Mesodermal cell (in vitro differentiated cells): Measurements from ENCODE around the gene BRF1.
A peak's percentile ranks its signal among the peaks of the same experiment; 100 is the strongest.
"Not testable (repeated sequence)": the region's sequence is repeated elsewhere in the genome, so short reads cannot be mapped to it uniquely, and the experiment has no call there.

Experiments
- H3K27ac ChIP-seq: 2 replicates; pipeline ENCODE4 v1.7.0; 2013; ENCODE audit warnings: mild to moderate bottlenecking, low read depth, low read length, moderate library complexity; ENCODE audit not compliant: severe bottlenecking
- H3K36me3 ChIP-seq: 2 replicates; pipeline ENCODE4 v1.7.1; 2013; ENCODE audit warnings: mild to moderate bottlenecking, low read length, moderate library complexity; ENCODE audit not compliant: control insufficient read depth, insufficient read depth
- H3K4me1 ChIP-seq: one replicate; pipeline ENCODE4 v1.7.1; 2013; ENCODE audit warnings: mild to moderate bottlenecking, low read length; ENCODE audit not compliant: insufficient read depth, control insufficient read depth, poor library complexity, severe bottlenecking
- H3K4me3 ChIP-seq: 2 replicates; pipeline ENCODE4 v1.7.0; 2013; ENCODE audit warnings: low read length, control low read depth, mild to moderate bottlenecking; ENCODE audit not compliant: insufficient read depth, poor library complexity, severe bottlenecking; ENCODE audit errors: extremely low read depth
- H3K9me3 ChIP-seq: 2 replicates; pipeline ENCODE4 v1.7.1; 2013; ENCODE audit warnings: mild to moderate bottlenecking, low read length, moderate library complexity; ENCODE audit not compliant: control insufficient read depth
- WGBS, 2 experiments: methylation state at CpG; one replicate each; pipeline ENCODE4 v1.1.5; 2013; ENCODE audit warnings: missing lambda C conversion rate in 2 of 2; ENCODE audit not compliant: insufficient coverage in 2 of 2; 5-methylcytosine and 5-hydroxymethylcytosine counted together

BRF1 gene

DNA sequence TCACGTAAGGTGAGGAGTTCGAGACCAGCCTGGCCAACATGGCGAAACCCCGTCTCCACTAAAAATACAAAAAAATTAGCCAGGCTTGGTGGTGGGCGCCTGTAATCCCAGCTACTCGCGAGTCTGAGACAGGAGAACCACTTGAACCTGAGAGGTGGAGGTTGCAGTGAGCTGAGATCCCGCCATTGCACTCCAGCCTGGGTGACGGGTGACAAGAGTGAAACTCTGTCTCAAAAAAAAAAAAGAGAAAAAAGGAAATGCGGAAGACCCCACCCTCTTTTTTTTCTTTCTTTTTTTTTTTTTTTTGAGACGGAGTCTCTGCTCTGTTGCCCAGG is 1.1 kb upstream of the BRF1 start:
- H3K27ac ChIP-seq, H3K9me3 ChIP-seq, H3K36me3 ChIP-seq, H3K4me1 ChIP-seq: not testable (repeated sequence)
- 72% methylated on average over 5 to 9 of the region's 11 CpGs for WGBS, 2 experiments
- peak overlapping the region; percentile 78 for H3K4me3 ChIP-seq

DNA sequence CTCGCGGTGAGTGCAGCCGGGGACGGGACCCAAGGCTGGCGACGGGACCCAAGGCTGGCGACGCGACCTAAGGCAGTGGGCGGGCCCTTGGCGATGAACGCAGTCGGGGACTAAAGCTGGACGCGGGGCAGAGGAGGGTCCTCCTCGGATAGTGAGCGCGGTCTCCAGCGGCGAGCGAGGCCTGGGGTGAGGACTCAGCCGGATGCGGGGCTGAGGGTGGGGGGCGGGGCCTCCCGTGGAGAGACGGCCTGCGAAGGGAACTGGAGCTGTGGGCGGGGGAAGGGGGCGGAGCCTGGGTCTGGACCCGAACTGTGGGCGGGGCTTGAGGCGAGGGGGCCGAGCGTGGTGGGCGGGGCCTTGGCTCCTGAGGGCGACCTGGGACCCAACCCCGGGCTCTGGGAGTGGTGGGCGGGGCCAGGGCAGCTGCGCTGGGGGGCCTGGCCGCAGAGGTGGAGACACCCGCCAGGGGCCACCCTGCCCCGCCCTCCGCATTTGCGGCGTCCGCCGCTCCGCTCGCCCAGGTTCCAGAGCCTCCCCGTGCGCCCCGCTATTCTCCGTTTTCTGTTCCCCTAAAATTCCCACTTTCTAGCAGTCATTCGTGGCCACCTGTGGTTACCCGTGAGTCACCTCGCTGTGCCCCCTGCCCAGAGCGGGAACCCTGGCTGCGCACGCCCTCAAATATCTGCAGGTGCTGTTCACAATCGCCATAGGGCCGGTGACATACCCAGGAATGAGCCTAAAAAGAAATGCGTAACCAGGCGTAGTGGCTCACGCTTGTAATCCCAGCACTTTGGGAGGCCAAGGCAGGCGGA is 508 bp upstream of the BRF1 start:
- H3K4me1 ChIP-seq = no peaks in the 10 kb centered on the region
- H3K4me3 ChIP-seq = peak overlapping the region; percentile 78
- H3K36me3 ChIP-seq = no peaks in the 10 kb centered on the region
- peak overlapping the region; percentile 92 for H3K27ac ChIP-seq
- 3% methylated on average over 51 to 57 of the region's 65 CpGs for WGBS, 2 experiments
- H3K9me3 ChIP-seq = no peaks in the 10 kb centered on the region

GRCh38 chr14:105299654-105300541 is 903 bp downstream of the BRF1 start:
- H3K4me3 ChIP-seq = peak overlapping the region; percentile 78
- H3K9me3 ChIP-seq = no peaks in the 10 kb centered on the region
- no peaks in the 10 kb centered on the region for H3K4me1 ChIP-seq
- peak overlapping the region; percentile 92 for H3K27ac ChIP-seq
- H3K36me3 ChIP-seq = no peaks in the 10 kb centered on the region
- WGBS, 2 experiments = 8 to 11% methylated on average over 48 to 50 of the region's 54 CpGs

GRCh38 chr14:105297311-105297710 is 3.5 kb downstream of the BRF1 start:
- H3K9me3 ChIP-seq, H3K36me3 ChIP-seq, H3K4me1 ChIP-seq, H3K27ac ChIP-seq, H3K4me3 ChIP-seq: not testable (repeated sequence)
- 96 to 98% methylated on average over 4 to 7 of the region's 11 CpGs for WGBS, 2 experiments

GRCh38 chr14:105294142-105294597 is 6.6 kb downstream of the BRF1 start:
- no peak overlapping the region for H3K4me3 ChIP-seq
- WGBS, 2 experiments = 94 to 95% methylated on average over 11 to 13 of the region's 15 CpGs
- H3K27ac ChIP-seq = peak overlapping the region; percentile 41

DNA sequence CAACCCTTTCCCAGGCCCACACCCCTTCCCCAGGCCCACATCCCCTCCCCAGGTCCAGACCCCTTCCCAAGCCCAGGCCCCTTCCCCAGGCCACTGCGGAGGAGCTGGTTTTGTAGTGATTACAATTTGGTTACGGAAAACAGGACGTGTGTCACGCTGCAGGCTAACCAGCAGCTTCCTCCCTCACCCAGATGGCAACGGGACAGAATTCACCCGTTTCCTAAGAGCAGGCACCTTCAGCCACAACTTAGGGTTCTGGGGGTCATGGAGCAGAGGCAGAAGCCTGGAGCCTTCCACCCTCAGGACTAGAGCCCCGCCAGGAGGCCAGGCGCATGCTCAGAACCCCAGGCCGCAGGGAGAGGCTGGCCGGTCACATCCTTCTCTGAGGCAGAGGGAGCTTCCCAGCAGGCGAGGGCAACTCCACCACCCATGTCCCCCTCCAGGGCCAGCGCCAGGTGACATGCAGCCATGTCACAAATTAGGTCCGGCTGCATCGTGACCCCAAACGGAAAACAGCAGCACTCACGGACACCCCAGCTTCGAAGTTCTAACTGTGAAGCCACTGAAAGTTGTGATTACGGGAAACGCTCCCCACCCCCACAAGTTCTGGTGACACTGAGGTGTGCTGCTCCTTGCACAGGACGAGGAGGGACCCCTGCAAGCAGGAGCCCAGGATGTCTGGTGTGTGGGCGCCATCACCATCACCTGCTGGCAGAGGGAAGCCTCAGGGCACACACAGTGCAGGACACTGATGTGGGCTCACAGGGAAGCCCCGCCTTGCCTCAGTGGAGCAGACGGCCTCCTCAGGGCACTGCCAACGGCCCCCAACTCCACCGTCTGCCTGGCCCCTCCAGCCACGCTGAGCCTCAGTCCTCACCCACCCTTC is 7.7 kb downstream of the BRF1 start:
- Histone ChIP-seq H3K36me3 (no peaks in the 10 kb centered on the region), H3K9me3 (no peaks in the 10 kb centered on the region), H3K4me3 (no peak overlapping the region), H3K4me1 (peaks cover 4% of the 10 kb centered on the region), H3K27ac (no peak overlapping the region)
- WGBS, 2 experiments = 94 to 96% methylated on average over 20 to 21 of the region's 26 CpGs

More at GRCh38 chr14:105294142-105294597, 6.6 kb downstream of the BRF1 start:
- Histone ChIP-seq H3K9me3 (no peaks in the 10 kb centered on the region), H3K36me3 (no peaks in the 10 kb centered on the region), H3K4me1 (peaks cover 4% of the 10 kb centered on the region)

DNA sequence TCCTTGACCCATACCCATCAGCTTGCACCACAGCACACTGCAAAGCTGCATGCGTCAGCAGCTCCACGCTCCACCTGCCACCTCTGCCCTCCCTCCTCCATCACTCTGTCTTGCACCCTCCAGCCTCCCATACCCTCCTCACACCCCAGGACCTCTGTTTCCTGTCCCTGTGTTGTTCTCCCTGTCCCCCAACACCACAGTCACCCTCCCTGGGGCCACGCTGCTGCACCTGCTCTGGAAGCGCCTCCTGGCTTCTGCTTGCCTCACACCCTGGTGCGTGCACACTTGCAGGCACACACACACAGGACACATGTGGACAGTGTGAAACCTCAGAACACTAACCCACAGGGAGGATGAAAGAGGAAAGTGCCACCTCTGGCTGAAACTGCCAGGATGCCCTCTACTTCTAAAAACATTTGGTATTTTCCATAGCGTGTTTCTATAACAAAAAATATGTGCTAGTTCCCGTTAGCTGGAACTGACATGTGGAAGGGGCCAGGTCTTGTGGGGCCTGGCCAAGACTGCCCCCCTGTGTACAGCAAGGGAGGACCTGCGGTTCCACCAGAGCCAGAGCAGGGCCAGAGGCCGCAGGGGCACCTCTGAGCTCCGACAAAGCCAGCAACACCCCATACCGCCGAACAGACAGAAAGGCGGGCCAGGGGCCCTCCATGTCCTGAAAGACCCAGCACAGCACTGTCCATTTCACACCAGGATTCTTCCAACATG is 10.0 kb downstream of the BRF1 start:
- WGBS, 2 experiments = 85 to 86% methylated on average over 11 to 12 of the region's 13 CpGs
- no peak overlapping the region for H3K4me3 ChIP-seq
- H3K4me1 ChIP-seq = peaks cover 4% of the 10 kb centered on the region
- H3K36me3 ChIP-seq = peaks cover 4% of the 10 kb centered on the region
- no peak overlapping the region for H3K27ac ChIP-seq
- H3K9me3 ChIP-seq = no peaks in the 10 kb centered on the region

- H3K27ac ChIP-seq, H3K9me3 ChIP-seq, H3K36me3 ChIP-seq, H3K4me1 ChIP-seq, H3K4me3 ChIP-seq: not testable (repeated sequence)
- WGBS, 2 experiments = 89 to 95% methylated on average over 3 to 6 of the region's 6 CpGs
Observed at GRCh38 chr14:105288936-105289335, 11.9 kb downstream of the BRF1 start.

GRCh38 chr14:105287249-105288102 is 13.3 kb downstream of the BRF1 start:
- Histone ChIP-seq H3K4me3 (no peak overlapping the region), H3K27ac (no peak overlapping the region), H3K4me1 (peaks cover 5% of the 10 kb centered on the region), H3K9me3 (no peaks in the 10 kb centered on the region), H3K36me3 (peaks cover 7% of the 10 kb centered on the region)
- WGBS, 2 experiments = 84 to 88% methylated on average over 18 to 24 of the region's 24 CpGs
